H1 (cell line): ENCODE measurements around the gene KRR1. TPM values are rescaled to one million over a fixed set of nuclear protein-coding genes. Genes with fewer than 3 reads are reported as not detected.

ENCODE experiments used
- CTCF ChIA-PET: fragments of 300-600 bp; sonication (Branson Sonifier 250); formaldehyde crosslinking; loops from one replicate; lab custom pipeline; 2021; ENCODE audit not compliant: partially characterized antibody; lab: Charles Lee
- POLR2A ChIA-PET: fragments of 300-600 bp; sonication (Branson Sonifier 250); formaldehyde crosslinking; loops from one replicate; lab custom pipeline; 2021; ENCODE audit warnings: inconsistent platforms; ENCODE audit not compliant: partially characterized antibody; lab: Charles Lee
- DNase-seq, 2 experiments: peaks; one replicate each; pipeline versions ENCODE4 v3.0.0 to v3.0.0-alpha.2; 2010 to 2022; ENCODE audit warnings: low spot score in 2 of 2, low read depth in 1 of 2, mixed read lengths in 1 of 2
- FAIRE-seq: peaks from 2 replicates; lab custom pipeline; 2011; peaks lifted over from hg19 to GRCh38; lab: Jason Lieb, UNC
- H2AFZ ChIP-seq: 2 replicates; pipeline ENCODE4 v1.8.1; 2012; ENCODE audit warnings: low read length, inconsistent platforms
- H2AK5ac ChIP-seq: 2 replicates; pipeline ENCODE4 v1.6.1; 2013; ENCODE audit warnings: low read depth, low read length
- H2BK120ac ChIP-seq: replicated peaks from 2 replicates; pipeline ENCODE3; 2013; ENCODE audit warnings: low read depth, low read length, inconsistent platforms
- H2BK12ac ChIP-seq: 2 replicates; pipeline ENCODE4 v1.6.1; 2013; ENCODE audit warnings: low read depth, low read length
- H2BK15ac ChIP-seq: 2 replicates; pipeline ENCODE4 v1.6.1; 2013; ENCODE audit warnings: low read length
- H2BK20ac ChIP-seq: 2 replicates; pipeline ENCODE4 v1.6.1; 2013; ENCODE audit warnings: low read length
- H2BK5ac ChIP-seq: 2 replicates; pipeline ENCODE4 v1.6.1; 2013; ENCODE audit warnings: low read depth, low read length
- H3K14ac ChIP-seq: 2 replicates; pipeline ENCODE4 v1.6.1; 2013; ENCODE audit warnings: inconsistent platforms; ENCODE audit not compliant: insufficient read length
- H3K18ac ChIP-seq: 2 replicates; pipeline ENCODE4 v1.6.1; 2013; ENCODE audit warnings: low read length; ENCODE audit errors: extremely low read depth
- H3K23ac ChIP-seq: 2 replicates; pipeline ENCODE4 v1.6.1; 2013; ENCODE audit warnings: inconsistent platforms; ENCODE audit not compliant: insufficient read length
- H3K23me2 ChIP-seq: 2 replicates; pipeline ENCODE4 v1.6.1; 2013; ENCODE audit warnings: low read depth, low read length
- H3K27ac ChIP-seq: 2 replicates; pipeline ENCODE4 v1.6.1; 2011; ENCODE audit warnings: low read depth, low read length, inconsistent platforms
- H3K27me3 ChIP-seq, 4 experiments: replicated peaks in 1 of 4; 1 replicate in 1 of 4; 2 replicates in 3 of 4; pipeline versions ENCODE4 v1.6.1 to v1.8.1; 2011 to 2013; ENCODE audit warnings: low read length in 3 of 4, mild to moderate bottlenecking in 3 of 4, inconsistent platforms in 2 of 4, mixed read lengths in 2 of 4, moderate library complexity in 1 of 4; ENCODE audit not compliant: control insufficient read depth in 3 of 4, insufficient read depth in 3 of 4; ENCODE audit errors: extremely low read depth in 1 of 4
- H3K36me3 ChIP-seq, 4 experiments: 2 replicates each; pipeline versions ENCODE4 v1.6.1 to v1.8.1; 2011 to 2013; ENCODE audit warnings: mild to moderate bottlenecking in 4 of 4, low read length in 3 of 4, moderate library complexity in 2 of 4, control low read depth in 1 of 4, inconsistent platforms in 1 of 4; ENCODE audit not compliant: insufficient read depth in 4 of 4, control insufficient read depth in 2 of 4
- H3K4ac ChIP-seq: replicated peaks from 2 replicates; pipeline ENCODE3; 2013; ENCODE audit warnings: low read length, low read depth, mixed read lengths, inconsistent platforms; ENCODE audit not compliant: insufficient read length
- H3K4me1 ChIP-seq, 4 experiments: replicated peaks in 1 of 4; 1 replicate in 1 of 4; 2 replicates in 3 of 4; pipeline versions ENCODE4 v1.6.1 to v1.8.1; 2011 to 2013; ENCODE audit warnings: low read length in 3 of 4, inconsistent platforms in 2 of 4, mixed read lengths in 1 of 4; ENCODE audit not compliant: insufficient read depth in 4 of 4, control insufficient read depth in 3 of 4
- H3K4me2 ChIP-seq, 2 experiments: 2 replicates each; pipeline versions ENCODE4 v1.6.1 to v1.8.1; 2011 to 2013; ENCODE audit warnings: low read depth in 2 of 2, low read length in 2 of 2, control low read depth in 1 of 2, inconsistent platforms in 1 of 2, mild to moderate bottlenecking in 1 of 2; ENCODE audit not compliant: insufficient read depth in 1 of 2
- H3K4me3 ChIP-seq, 4 experiments: fragments of 200-600, 300-600 bp in 1 of 4; sonication (generic), shearing (Covaris generic), sonication (Bioruptor Twin) in 1 of 4; 2 replicates each; pipeline versions ENCODE4 v1.5.1 to v1.8.1; 2011 to 2016; ENCODE audit warnings: low read length in 4 of 4, low read depth in 3 of 4, control low read depth in 2 of 4, inconsistent platforms in 2 of 4, mild to moderate bottlenecking in 2 of 4, mixed read lengths in 1 of 4, moderate library complexity in 1 of 4; ENCODE audit not compliant: insufficient read depth in 2 of 4; ENCODE audit errors: extremely low read depth in 1 of 4
- H3K56ac ChIP-seq: replicated peaks from 2 replicates; pipeline ENCODE3; 2013; ENCODE audit warnings: low read depth, mild to moderate bottlenecking, mixed read lengths, low read length, inconsistent platforms; ENCODE audit not compliant: insufficient read length
- H3K79me1 ChIP-seq: 2 replicates; pipeline ENCODE4 v1.6.1; 2013; ENCODE audit warnings: low read depth, low read length, control low read depth
- H3K79me2 ChIP-seq, 2 experiments: 2 replicates each; pipeline versions ENCODE4 v1.6.1 to v1.8.1; 2012 to 2013; ENCODE audit warnings: low read length in 2 of 2, mild to moderate bottlenecking in 2 of 2, inconsistent platforms in 1 of 2; ENCODE audit not compliant: insufficient read depth in 2 of 2, control insufficient read depth in 1 of 2
- H3K9ac ChIP-seq, 4 experiments: replicated peaks in 1 of 4; 1 replicate in 1 of 4; 2 replicates in 3 of 4; pipeline versions ENCODE4 v1.6.1 to v1.8.1; 2011 to 2013; ENCODE audit warnings: low read depth in 3 of 4, low read length in 3 of 4, control low read depth in 2 of 4, mild to moderate bottlenecking in 2 of 4, moderate library complexity in 2 of 4, inconsistent platforms in 1 of 4; ENCODE audit errors: extremely low read depth in 1 of 4
- H3K9me3 ChIP-seq, 2 experiments: 2 replicates each; pipeline versions ENCODE4 v1.6.1 to v1.8.1; 2012 to 2013; ENCODE audit warnings: mild to moderate bottlenecking in 2 of 2, moderate library complexity in 2 of 2, control low read depth in 1 of 2, inconsistent platforms in 1 of 2, low read depth in 1 of 2, low read length in 1 of 2, mixed read lengths in 1 of 2; ENCODE audit not compliant: insufficient read depth in 2 of 2
- H4K20me1 ChIP-seq, 2 experiments: replicated peaks in 1 of 2; 2 replicates each; pipeline versions ENCODE3 to v1.8.1; 2011 to 2013; ENCODE audit warnings: inconsistent platforms in 2 of 2, low read length in 2 of 2, mild to moderate bottlenecking in 1 of 2; ENCODE audit not compliant: insufficient read depth in 2 of 2, control insufficient read depth in 1 of 2
- H4K5ac ChIP-seq: 2 replicates; pipeline ENCODE4 v1.6.1; 2013; ENCODE audit warnings: low read length, low read depth, mixed read lengths, inconsistent platforms; ENCODE audit not compliant: insufficient read length
- H4K8ac ChIP-seq: 2 replicates; pipeline ENCODE4 v1.8.0; 2013; ENCODE audit warnings: mild to moderate bottlenecking, moderate library complexity, low read length, inconsistent platforms; ENCODE audit not compliant: insufficient read depth; ENCODE audit errors: extremely low read depth
- H4K91ac ChIP-seq: replicated peaks from 2 replicates; pipeline ENCODE3; 2013; ENCODE audit warnings: low read length, mixed read lengths, inconsistent platforms; ENCODE audit not compliant: insufficient read length
- CHD2 ChIP-seq: IDR thresholded peaks from 2 replicates; pipeline ENCODE4 v1.6.1; 2012; ENCODE audit warnings: low read length, improper control_type of control experiment
- JUN ChIP-seq: IDR thresholded peaks from 2 replicates; pipeline ENCODE4 v1.6.1; 2011; ENCODE audit warnings: low read depth, mild to moderate bottlenecking, improper control_type of control experiment, low read length
- JUND ChIP-seq: IDR thresholded peaks from 2 replicates; pipeline ENCODE4 v1.6.1; 2011; ENCODE audit warnings: mild to moderate bottlenecking, improper control_type of control experiment, low read length
- KDM1A ChIP-seq: fragments of 200-600, 300-600 bp; sonication (generic); IDR thresholded peaks from 2 replicates; pipeline ENCODE4 v1.7.1; 2016; ENCODE audit warnings: mild to moderate bottlenecking, low read length, borderline replicate concordance
- SIRT6 ChIP-seq: IDR thresholded peaks from one replicate; pipeline ENCODE4 v1.7.1; 2012; ENCODE audit warnings: low read length, inconsistent platforms
- SP1 ChIP-seq: IDR thresholded peaks from 2 replicates; pipeline ENCODE4 v1.6.1; 2011; ENCODE audit warnings: low read depth, low read length
- SP2 ChIP-seq: IDR thresholded peaks from 2 replicates; pipeline ENCODE4 v1.6.1; 2012; ENCODE audit warnings: mild to moderate bottlenecking, low read length, inconsistent platforms
- WGBS, 2 experiments: shearing (Covaris generic) in 1 of 2; methylation state at CpG; one replicate each; pipeline versions ENCODE4 v1.1.6 to v1.1.7; 2013 to 2015; ENCODE audit warnings: low lambda C conversion rate in 2 of 2, mixed read lengths in 2 of 2, inconsistent platforms in 1 of 2, low coverage in 1 of 2, missing lambda C conversion rate in 1 of 2; ENCODE audit not compliant: insufficient replicate concordance in 2 of 2, insufficient coverage in 1 of 2, insufficient read length in 1 of 2; ENCODE audit errors: extremely low coverage in 1 of 2, missing lambda C conversion rate in 1 of 2; 5-methylcytosine and 5-hydroxymethylcytosine counted together
- polyA plus RNA-seq, 7 experiments: library from polyadenylated mRNA; depleted of rRNA in 3 of 7; stranded (reverse) in 5 of 7; unstranded in 2 of 7; fragments of >200 nt in 5 of 7; fragments of 200-250 nt in 2 of 7; gene quantifications; 1 replicate in 5 of 7; 2 replicates in 1 of 7; 4 replicates in 1 of 7; pipeline versions ENCODE4 v1.2.1 to v1.2.3, GENCODE V29; 2011 to 2013; ENCODE audit warnings: missing spikeins in 2 of 7, mixed read lengths in 2 of 7
- total RNA-seq: library from RNA; stranded (reverse); fragmentation: NEBNext Ultra II Directional; extraction: Animal tissue kit (Norgen Biotek cat#: 25700); gene quantifications from 2 replicates; pipeline ENCODE4 v1.2.1, GENCODE V29; 2021

KRR1 gene
- total and polyA plus RNA-seq, 2 of the 8 experiments (the other 6 are each of a cell fraction or from before 2014, with no cell fraction given) = 6.1 to 80.1 TPM

DNA sequence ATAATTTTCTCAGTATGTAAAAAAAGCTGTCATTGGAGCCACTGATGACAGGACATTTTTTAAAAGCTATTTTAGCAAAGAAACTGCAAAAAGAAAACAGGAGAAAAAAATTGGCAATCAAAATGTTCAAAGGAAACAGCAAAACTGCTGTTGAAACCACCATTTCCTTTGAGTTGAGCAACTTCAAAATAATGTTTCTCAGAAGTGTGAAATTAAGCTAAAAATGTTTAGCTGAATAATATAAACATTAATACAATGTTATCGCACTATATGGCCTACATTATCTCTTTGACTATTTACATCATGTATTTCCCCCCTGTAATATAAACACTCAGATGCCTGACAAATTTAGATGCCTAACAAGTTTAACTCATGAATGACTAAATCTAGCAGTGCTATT lies 54.2 kb downstream of the KRR1 start:
- H3K4me3 ChIP-seq = no peak overlapping the region
- no peak overlapping the region for H3K4me2 ChIP-seq
- H3K14ac ChIP-seq = no peak overlapping the region
- no peaks in the 10 kb centered on the region for H3K23me2 ChIP-seq
- peaks cover 6 to 20% of the 10 kb centered on the region in 2 experiments; a peak in 3 of 4 replicates for H3K9me3 ChIP-seq
- no peak overlapping the region for H2BK20ac ChIP-seq
- H3K4me1 ChIP-seq = no peaks in the 10 kb centered on the region
- DNase-seq = no peak
- TF ChIP-seq SIRT6 (no peak), SP1 (no peak), CHD2 (no peak), JUN (no peak), JUND (no peak), SP2 (no peak), KDM1A (no peak)
- TF ChIP-seq, all 59 proteins: peak for 0
- ChIA-PET CTCF (no interaction called here), POLR2A (no interaction called here)
- no peaks in the 10 kb centered on the region for H4K20me1 ChIP-seq
- H3K4ac ChIP-seq = no peak overlapping the region
- no peak overlapping the region for H3K23ac ChIP-seq
- no peaks in the 10 kb centered on the region for H3K27me3 ChIP-seq
- H3K27ac ChIP-seq = no peak overlapping the region
- H2BK15ac ChIP-seq = no peak overlapping the region
- H3K9ac ChIP-seq = no peak overlapping the region
- H3K36me3 ChIP-seq = no peaks in the 10 kb centered on the region
- no peaks in the 10 kb centered on the region for H3K79me2 ChIP-seq
- WGBS, 2 experiments = 97% methylated on average over 1 of the region's 1 CpG; no CpG with 5 or more reads in 1 of the 2 experiments
- H4K5ac ChIP-seq = no peak overlapping the region
- H3K56ac ChIP-seq = no peak overlapping the region
- no peak overlapping the region for H2BK120ac ChIP-seq
- H2BK12ac ChIP-seq = no peak overlapping the region
- no peak overlapping the region for H3K18ac ChIP-seq
- H2AFZ ChIP-seq = no peak overlapping the region
- FAIRE-seq = no peak
- H4K8ac ChIP-seq = no peak overlapping the region
- no peaks in the 10 kb centered on the region for H3K79me1 ChIP-seq
- H4K91ac ChIP-seq = no peak overlapping the region
- no peak overlapping the region for H2AK5ac ChIP-seq
- no peak overlapping the region for H2BK5ac ChIP-seq
